GM12872 (cell line): ENCODE results near the gene DGLUCY.

ENCODE experiments used
- CTCF ChIP-seq: IDR thresholded peaks from 3 replicates; pipeline ENCODE4 v1.5.1; 2011; ENCODE audit warnings: low read depth, mild to moderate bottlenecking, low read length, moderate library complexity; ENCODE audit not compliant: insufficient read depth

DGLUCY gene

GRCh38 chr14:91230397-91231035 is 116.6 kb downstream of the DGLUCY start:
- no peak for TF ChIP-seq CTCF

GRCh38 chr14:91231446-91231845 is 117.6 kb downstream of the DGLUCY start:
- no peak for TF ChIP-seq CTCF

- no peak for TF ChIP-seq CTCF
Measured at GRCh38 chr14:91232052-91232451, 118.2 kb downstream of the DGLUCY start.

GRCh38 chr14:91232603-91233002 is 118.7 kb downstream of the DGLUCY start:
- TF ChIP-seq CTCF: no peak

- TF ChIP-seq CTCF: no peak
Measured at GRCh38 chr14:91233936-91234790, 120.3 kb downstream of the DGLUCY start.

- no peak for TF ChIP-seq CTCF
Measured at GRCh38 chr14:91234791-91235114, 120.9 kb downstream of the DGLUCY start.

- TF ChIP-seq CTCF: no peak
Measured at GRCh38 chr14:91235841-91236240, 122.0 kb downstream of the DGLUCY start.
